Neutrophil (primary cell): ENCODE data around the gene UBE3D.

Source experiments
- H3K27ac ChIP-seq: fragments of 200-600 bp; sonication (generic); 2 replicates; pipeline ENCODE4 v1.5.1; 2016; ENCODE audit warnings: mild to moderate bottlenecking, moderate library complexity
- H3K27me3 ChIP-seq: fragments of 200-600 bp; sonication (generic); 2 replicates; pipeline ENCODE4 v1.6.0; 2016; ENCODE audit warnings: mild to moderate bottlenecking
- H3K36me3 ChIP-seq: fragments of 200-600 bp; sonication (generic); 2 replicates; pipeline ENCODE4 v1.5.1; 2017
- H3K4me1 ChIP-seq, 2 experiments: fragments of 200-600 bp in 1 of 2; sonication (generic) in 1 of 2; 1 replicate in 1 of 2; 2 replicates in 1 of 2; pipeline versions ENCODE4 v1.5.1 to v1.6.1; 2013 to 2016; ENCODE audit warnings: low read depth in 1 of 2, low read length in 1 of 2, mild to moderate bottlenecking in 1 of 2, moderate library complexity in 1 of 2; ENCODE audit not compliant: control insufficient read depth in 1 of 2, insufficient read depth in 1 of 2
- H3K4me3 ChIP-seq, 2 experiments: fragments of 200-600 bp in 1 of 2; sonication (generic) in 1 of 2; 1 replicate in 1 of 2; 2 replicates in 1 of 2; pipeline ENCODE4 v1.5.1; 2013 to 2016; ENCODE audit warnings: low read depth in 1 of 2, low read length in 1 of 2, mild to moderate bottlenecking in 1 of 2, moderate library complexity in 1 of 2
- H3K9me3 ChIP-seq: fragments of 200-600 bp; sonication (generic); 2 replicates; pipeline ENCODE4 v1.5.1; 2016
- CTCF ChIP-seq: fragments of 200-600 bp; sonication (generic); IDR thresholded peaks from 2 replicates; pipeline ENCODE4 v1.5.1; 2016; ENCODE audit warnings: antibody characterized with exemption

Gene UBE3D

DNA sequence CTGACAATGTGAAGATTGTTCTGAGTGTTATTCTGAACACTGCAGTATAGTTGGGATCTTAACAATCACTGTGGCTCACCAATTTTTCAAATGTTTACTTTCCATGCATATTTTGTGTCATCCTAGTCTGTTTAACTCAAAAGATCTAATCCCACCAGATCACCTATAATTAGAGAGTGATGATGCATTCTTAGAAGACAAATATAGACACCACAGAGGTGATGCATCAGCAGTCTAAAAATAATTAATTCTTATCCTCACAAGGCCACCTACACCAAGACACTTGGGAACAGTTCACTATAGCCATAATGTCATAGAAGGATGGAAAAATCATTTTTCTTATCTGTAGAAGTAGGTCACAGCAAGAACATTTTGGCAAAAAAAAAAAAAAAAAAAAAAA is 154.8 kb downstream of the UBE3D start:
- no peak overlapping the region for H3K27ac ChIP-seq
- no peak for TF ChIP-seq CTCF
- H3K27me3 ChIP-seq: no peaks in the 10 kb centered on the region
- no peaks in the 10 kb centered on the region for H3K4me1 ChIP-seq
- no peaks in the 10 kb centered on the region for H3K9me3 ChIP-seq
- H3K4me3 ChIP-seq: no peak overlapping the region
- no peaks in the 10 kb centered on the region for H3K36me3 ChIP-seq

DNA sequence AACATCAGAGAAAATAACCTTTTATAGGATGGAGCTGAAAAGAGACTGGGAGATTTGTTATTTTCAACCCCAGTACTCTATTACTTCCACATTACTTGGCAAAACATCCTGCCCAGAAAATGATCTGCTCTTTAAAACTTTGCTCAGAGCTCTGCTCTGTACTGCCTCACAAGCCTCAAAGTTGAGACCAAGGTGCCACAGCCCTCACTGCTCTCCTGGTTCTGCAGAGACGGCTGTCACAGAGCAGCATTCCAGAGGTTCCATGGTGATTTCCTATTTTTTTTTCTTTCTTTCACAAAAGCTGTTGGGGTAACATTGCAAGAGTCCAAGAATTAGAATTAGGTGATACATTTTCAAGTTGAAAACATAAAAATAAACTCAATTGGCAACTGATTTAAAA is 155.2 kb downstream of the UBE3D start:
- Histone ChIP-seq H3K36me3 (no peaks in the 10 kb centered on the region), H3K4me3 (no peak overlapping the region), H3K9me3 (no peaks in the 10 kb centered on the region), H3K27me3 (no peaks in the 10 kb centered on the region), H3K27ac (no peak overlapping the region), H3K4me1 (no peaks in the 10 kb centered on the region)
- TF ChIP-seq CTCF: no peak

- H3K4me3 ChIP-seq: no peak overlapping the region
- no peaks in the 10 kb centered on the region for H3K36me3 ChIP-seq
- TF ChIP-seq CTCF: no peak
- no peak overlapping the region for H3K27ac ChIP-seq
- H3K4me1 ChIP-seq: no peaks in the 10 kb centered on the region
- H3K27me3 ChIP-seq: no peaks in the 10 kb centered on the region
- no peaks in the 10 kb centered on the region for H3K9me3 ChIP-seq
Observed at GRCh38 chr6:82909551-82909950, 156.1 kb downstream of the UBE3D start.

DNA sequence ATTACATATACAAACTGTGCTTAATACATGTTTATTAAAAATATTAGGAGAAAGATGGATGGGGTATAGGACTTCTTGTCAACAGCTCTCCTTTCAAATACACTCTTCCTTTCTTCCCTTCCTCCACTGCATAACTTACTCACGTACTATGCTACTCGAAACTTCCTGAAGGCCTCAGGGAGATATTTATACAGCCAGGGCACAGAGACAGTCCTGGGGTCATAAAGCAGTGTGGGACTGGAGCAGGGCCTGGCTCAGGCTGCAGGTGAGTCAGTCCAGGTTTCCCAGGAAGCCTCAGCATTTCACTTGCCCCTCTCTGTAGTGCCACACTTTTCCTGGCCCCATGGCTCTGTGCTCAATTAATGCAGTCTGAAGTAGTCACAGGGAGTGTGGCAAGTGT is 157.0 kb downstream of the UBE3D start:
- Histone ChIP-seq H3K27me3 (no peaks in the 10 kb centered on the region), H3K4me3 (no peak overlapping the region), H3K9me3 (no peaks in the 10 kb centered on the region), H3K4me1 (no peaks in the 10 kb centered on the region), H3K36me3 (no peaks in the 10 kb centered on the region), H3K27ac (no peak overlapping the region)
- TF ChIP-seq CTCF: no peak

- H3K4me1 ChIP-seq: no peaks in the 10 kb centered on the region
- H3K27me3 ChIP-seq: no peaks in the 10 kb centered on the region
- no peak overlapping the region for H3K4me3 ChIP-seq
- no peak overlapping the region for H3K27ac ChIP-seq
- no peaks in the 10 kb centered on the region for H3K9me3 ChIP-seq
- no peak for TF ChIP-seq CTCF
- H3K36me3 ChIP-seq: no peaks in the 10 kb centered on the region
Observed at GRCh38 chr6:82906951-82907350, 158.7 kb downstream of the UBE3D start.

GRCh38 chr6:82906489-82906888 is 159.2 kb downstream of the UBE3D start:
- H3K9me3 ChIP-seq: no peaks in the 10 kb centered on the region
- no peaks in the 10 kb centered on the region for H3K36me3 ChIP-seq
- TF ChIP-seq CTCF: no peak
- no peaks in the 10 kb centered on the region for H3K4me1 ChIP-seq
- H3K27ac ChIP-seq: no peak overlapping the region
- no peaks in the 10 kb centered on the region for H3K27me3 ChIP-seq
- no peak overlapping the region for H3K4me3 ChIP-seq
